ENCODE results near the gene CCL25. TPM values are rescaled to one million over a fixed set of nuclear protein-coding genes. Genes with fewer than 3 reads are reported as not detected.

The CCL25 gene
- total RNA-seq, 4 donors from 2014 or later = not detected

- Histone ChIP-seq H3K36me3 (no peaks in the 10 kb centered on the region), H3K4me1 (no peaks in the 10 kb centered on the region), H3K4me3 (no peak overlapping the region), H3K27ac (no peak overlapping the region), H3K27me3 (no peaks in the 10 kb centered on the region), H3K9me3 (no peaks in the 10 kb centered on the region)
- WGBS = 89% methylated on average over 23 of the region's 24 CpGs
- TF ChIP-seq CTCF (IDR thresholded peaks at IDR 0.05) (no peak), EP300 (IDR thresholded peaks at IDR 0.05) (no peak), POLR2AphosphoS5 (IDR thresholded peaks at IDR 0.05) (no peak), POLR2A (IDR thresholded peaks at IDR 0.05) (no peak)
- no peak for DNase-seq (ENCODE audit: low spot score in 2 of 2)
These were observed 12.6 kb downstream of the CCL25 start for GRCh38 chr19:8064911-8065874.

DNA sequence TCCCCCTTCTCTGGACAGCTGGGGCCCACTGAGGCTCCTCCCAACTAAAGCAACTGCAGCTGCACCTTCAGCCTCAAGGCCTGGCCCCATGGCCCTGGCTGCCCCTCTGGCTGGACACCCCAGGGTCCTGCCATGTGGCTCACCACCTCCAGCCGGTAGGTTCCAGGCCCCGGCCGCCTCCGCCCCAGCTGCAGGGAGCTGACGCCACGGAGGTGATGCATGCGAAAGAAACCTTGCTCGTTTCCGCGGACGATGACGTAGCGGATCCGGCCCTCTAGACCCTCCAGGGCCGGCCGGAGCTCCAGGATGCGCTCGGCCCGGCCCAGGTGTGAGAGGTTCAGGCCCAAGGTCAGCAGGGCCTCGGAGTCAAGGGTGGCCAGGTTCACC lies 13.3 kb downstream of the CCL25 start:
- Histone ChIP-seq H3K36me3 (no peaks in the 10 kb centered on the region), H3K4me1 (no peaks in the 10 kb centered on the region), H3K9me3 (no peaks in the 10 kb centered on the region), H3K27me3 (no peaks in the 10 kb centered on the region), H3K4me3 (no peak overlapping the region), H3K27ac (no peak overlapping the region)
- DNase-seq (ENCODE audit: low spot score in 2 of 2) = no peak
- WGBS = 100% methylated on average over 8 of the region's 20 CpGs
- TF ChIP-seq EP300 (IDR thresholded peaks at IDR 0.05) = no peak
- no peak for TF ChIP-seq CTCF (IDR thresholded peaks at IDR 0.05)
- TF ChIP-seq POLR2AphosphoS5 (IDR thresholded peaks at IDR 0.05) = no peak
- no peak for TF ChIP-seq POLR2A (IDR thresholded peaks at IDR 0.05)

- 78% methylated on average over 11 of the region's 13 CpGs for WGBS
- Histone ChIP-seq H3K9me3 (peaks cover 2% of the 10 kb centered on the region), H3K4me1 (no peaks in the 10 kb centered on the region), H3K27ac (no peak overlapping the region), H3K36me3 (no peaks in the 10 kb centered on the region), H3K4me3 (no peak overlapping the region), H3K27me3 (peaks cover 3% of the 10 kb centered on the region)
- DNase-seq (ENCODE audit: low spot score in 2 of 2) = no peak
- TF ChIP-seq EP300 (IDR thresholded peaks at IDR 0.05) = no peak
- peak; percentile 5 to 13 for TF ChIP-seq CTCF (IDR thresholded peaks at IDR 0.05)
- no peak for TF ChIP-seq POLR2AphosphoS5 (IDR thresholded peaks at IDR 0.05)
- TF ChIP-seq POLR2A (IDR thresholded peaks at IDR 0.05) = no peak
These were observed 16.8 kb downstream of the CCL25 start for GRCh38 chr19:8069096-8069973.

DNA sequence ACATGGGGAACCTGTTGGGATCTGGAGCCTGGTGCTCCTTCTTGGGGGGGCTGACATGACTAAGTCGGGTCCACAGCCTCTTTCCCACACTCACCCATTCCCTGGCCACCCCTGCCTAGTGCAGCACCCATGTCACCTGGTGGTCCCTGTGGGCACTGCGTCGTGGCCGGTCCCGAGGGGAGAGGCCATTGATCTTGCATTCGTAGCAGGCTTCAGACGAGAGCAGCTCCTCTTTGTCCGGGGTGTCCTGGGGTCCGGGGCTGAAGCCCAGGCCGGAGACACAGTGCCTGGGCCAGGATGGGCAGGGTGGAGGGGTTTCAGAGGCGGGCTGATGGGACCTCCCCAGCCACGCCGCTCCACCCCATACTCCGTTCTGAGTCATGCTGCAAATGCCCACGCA lies 19.4 kb downstream of the CCL25 start:
- Histone ChIP-seq H3K36me3 (no peaks in the 10 kb centered on the region), H3K4me3 (no peak overlapping the region), H3K9me3 (peaks cover 4% of the 10 kb centered on the region), H3K4me1 (no peaks in the 10 kb centered on the region), H3K27me3 (peaks cover 3% of the 10 kb centered on the region), H3K27ac (no peak overlapping the region)
- no peak for DNase-seq (ENCODE audit: low spot score in 2 of 2)
- WGBS = 60% methylated on average over 1 of the region's 15 CpGs
- TF ChIP-seq POLR2A (IDR thresholded peaks at IDR 0.05) (no peak), POLR2AphosphoS5 (IDR thresholded peaks at IDR 0.05) (no peak), EP300 (IDR thresholded peaks at IDR 0.05) (no peak), CTCF (IDR thresholded peaks at IDR 0.05) (no peak)

- Histone ChIP-seq H3K4me1 (no peaks in the 10 kb centered on the region), H3K27me3 (peaks cover 3% of the 10 kb centered on the region), H3K27ac (no peak overlapping the region), H3K9me3 (peaks cover 4% of the 10 kb centered on the region), H3K36me3 (no peaks in the 10 kb centered on the region), H3K4me3 (no peak overlapping the region)
- no peak for DNase-seq (ENCODE audit: low spot score in 2 of 2)
- TF ChIP-seq POLR2AphosphoS5 (IDR thresholded peaks at IDR 0.05) (no peak), CTCF (IDR thresholded peaks at IDR 0.05) (no peak), POLR2A (IDR thresholded peaks at IDR 0.05) (no peak), EP300 (IDR thresholded peaks at IDR 0.05) (no peak)
- 100% methylated on average over 1 of the region's 1 CpG for WGBS
These were observed 21.9 kb downstream of the CCL25 start for GRCh38 chr19:8074501-8074900.

Data from suprapubic skin (tissue), 4 donors.